ENCODE data around the gene FAM53B. TPM values are rescaled to one million over a fixed set of nuclear protein-coding genes. Genes with fewer than 3 reads are reported as not detected.
"Not testable (repeated sequence)": the region's sequence is repeated elsewhere in the genome, so short reads cannot be mapped to it uniquely, and the experiment has no call there.

The FAM53B gene, protein sequence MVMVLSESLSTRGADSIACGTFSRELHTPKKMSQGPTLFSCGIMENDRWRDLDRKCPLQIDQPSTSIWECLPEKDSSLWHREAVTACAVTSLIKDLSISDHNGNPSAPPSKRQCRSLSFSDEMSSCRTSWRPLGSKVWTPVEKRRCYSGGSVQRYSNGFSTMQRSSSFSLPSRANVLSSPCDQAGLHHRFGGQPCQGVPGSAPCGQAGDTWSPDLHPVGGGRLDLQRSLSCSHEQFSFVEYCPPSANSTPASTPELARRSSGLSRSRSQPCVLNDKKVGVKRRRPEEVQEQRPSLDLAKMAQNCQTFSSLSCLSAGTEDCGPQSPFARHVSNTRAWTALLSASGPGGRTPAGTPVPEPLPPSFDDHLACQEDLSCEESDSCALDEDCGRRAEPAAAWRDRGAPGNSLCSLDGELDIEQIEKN
- total RNA-seq = 38.1 TPM
- long read RNA-seq, full-length matches to known transcripts = 11 of 104 reads
- long read RNA-seq, partial matches to known transcripts = 7 of 104 reads
- long read RNA-seq, other reads (novel, unspliced or antisense) = 86 of 104 reads

- intact Hi-C loops (cut with DNase I) = loop anchor here (2.0 to 5.0 kb wide), 2 partner anchors 97 to 206 kb away; no protein-coding TSS in a partner anchor
- DNase-seq = peak; percentile 92
- ATAC-seq (ENCODE audit: poor library complexity) = peak; percentile 74
Observed at GRCh38 chr10:124744102-124745050, at the start of gene FAM53B. TSS of gene FAM53B (minus strand) at chr10:124744378. CDS start at chr10:124706713, 37,665 bp downstream.

DNA sequence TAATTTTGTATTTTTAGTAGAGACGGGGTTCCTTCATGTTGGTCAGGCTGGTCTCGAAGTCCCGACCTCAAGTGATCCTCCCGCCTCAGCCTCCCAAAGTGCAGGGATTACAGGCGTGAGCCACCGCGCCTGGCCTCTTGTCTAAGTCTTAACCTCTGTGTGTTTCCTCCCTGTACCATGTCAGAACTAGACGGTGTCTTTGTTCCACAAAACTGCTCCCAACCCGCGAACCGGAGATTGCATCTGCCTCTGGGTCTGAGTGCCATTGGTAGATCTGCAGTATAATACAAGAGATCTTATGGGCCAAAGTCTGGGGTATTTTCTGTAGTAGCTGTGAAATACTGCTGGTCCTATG, 48.8 kb upstream of the FAM53B start:
- no peak for ATAC-seq (ENCODE audit: poor library complexity)
- DNase-seq = no peak
- intact Hi-C loops (cut with DNase I) = no loop called here

- DNase-seq (peak; percentile 92), ATAC-seq (ENCODE audit: poor library complexity) (peak; percentile 99)
- intact Hi-C loops (cut with DNase I) = no loop called here
Observed at GRCh38 chr10:124791547-124792348, 47.6 kb upstream of the FAM53B start, which contains the start of gene EEF1AKMT2. TSS of gene EEF1AKMT2 (minus strand) at chr10:124791887. CDS start at chr10:124791833, 54 bp downstream.

GRCh38 chr10:124782900-124783299, 38.7 kb upstream of the FAM53B start:
- intact Hi-C loops (cut with DNase I); DNase-seq; ATAC-seq (ENCODE audit: poor library complexity): not testable (repeated sequence)

DNA sequence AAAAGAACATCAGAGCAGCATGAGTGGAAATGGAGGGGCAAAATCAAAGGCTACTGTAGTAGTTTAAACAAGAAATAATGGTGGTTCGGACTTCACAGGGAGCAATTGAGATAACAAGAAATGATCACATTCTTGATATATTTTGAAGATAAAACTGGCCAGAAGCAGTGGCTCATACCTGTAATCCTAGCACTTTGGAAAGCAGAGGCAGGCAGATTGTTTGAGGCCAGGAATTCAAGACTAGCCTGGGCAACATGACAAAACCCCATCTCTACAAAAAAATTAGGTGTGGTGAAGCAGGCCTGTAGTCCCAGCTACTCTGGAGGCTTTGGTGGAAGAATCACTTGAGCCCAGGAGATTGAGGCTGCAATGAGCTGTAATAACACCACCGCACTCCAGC, 24.6 kb upstream of the FAM53B start:
- no peak for ATAC-seq (ENCODE audit: poor library complexity)
- DNase-seq = no peak
- intact Hi-C loops (cut with DNase I) = no loop called here

DNA sequence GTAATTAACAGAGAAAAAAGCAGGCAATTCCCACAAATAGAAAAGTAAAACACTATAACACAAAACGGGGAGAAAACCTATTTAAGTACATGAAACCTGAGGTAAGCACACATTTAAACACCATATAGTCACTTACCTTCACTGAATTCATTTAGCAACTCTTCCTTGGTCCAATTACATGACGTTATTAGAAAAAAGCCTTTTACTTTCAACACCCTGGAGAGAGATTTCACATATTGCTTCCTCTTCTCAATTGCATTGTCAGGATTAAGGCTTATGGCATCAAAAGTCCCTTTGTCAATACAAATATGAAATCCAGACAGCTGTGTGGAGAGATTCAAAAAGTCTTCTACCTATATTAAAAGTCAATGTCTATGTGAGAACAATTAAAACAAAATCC, 21.1 kb upstream of the FAM53B start:
- DNase-seq (no peak), ATAC-seq (ENCODE audit: poor library complexity) (no peak)
- intact Hi-C loops (cut with DNase I) = no loop called here

DNA sequence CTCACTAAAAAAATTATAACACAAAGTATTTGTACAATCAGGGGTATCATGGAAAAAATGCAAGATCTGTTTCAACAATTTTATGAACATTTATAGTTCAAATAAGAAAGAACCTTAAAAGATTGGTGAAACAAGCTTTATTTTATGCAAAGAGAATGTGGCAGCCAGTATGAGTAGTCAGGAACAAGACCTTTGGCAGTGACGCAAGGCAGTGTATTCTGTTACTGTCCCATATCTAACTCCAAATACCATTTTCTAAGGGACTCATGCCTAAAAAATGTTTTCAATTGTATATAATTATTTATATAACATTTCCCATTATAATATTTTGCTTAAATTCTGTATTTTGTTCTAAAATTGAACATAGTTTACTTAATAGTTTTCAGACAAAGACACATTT, 19.1 kb upstream of the FAM53B start:
- intact Hi-C loops (cut with DNase I) = no loop called here
- no peak for ATAC-seq (ENCODE audit: poor library complexity)
- DNase-seq = no peak

GRCh38 chr10:124762281-124762680, 18.1 kb upstream of the FAM53B start:
- intact Hi-C loops (cut with DNase I) = no loop called here
- ATAC-seq (ENCODE audit: poor library complexity) (no peak), DNase-seq (no peak)

DNA sequence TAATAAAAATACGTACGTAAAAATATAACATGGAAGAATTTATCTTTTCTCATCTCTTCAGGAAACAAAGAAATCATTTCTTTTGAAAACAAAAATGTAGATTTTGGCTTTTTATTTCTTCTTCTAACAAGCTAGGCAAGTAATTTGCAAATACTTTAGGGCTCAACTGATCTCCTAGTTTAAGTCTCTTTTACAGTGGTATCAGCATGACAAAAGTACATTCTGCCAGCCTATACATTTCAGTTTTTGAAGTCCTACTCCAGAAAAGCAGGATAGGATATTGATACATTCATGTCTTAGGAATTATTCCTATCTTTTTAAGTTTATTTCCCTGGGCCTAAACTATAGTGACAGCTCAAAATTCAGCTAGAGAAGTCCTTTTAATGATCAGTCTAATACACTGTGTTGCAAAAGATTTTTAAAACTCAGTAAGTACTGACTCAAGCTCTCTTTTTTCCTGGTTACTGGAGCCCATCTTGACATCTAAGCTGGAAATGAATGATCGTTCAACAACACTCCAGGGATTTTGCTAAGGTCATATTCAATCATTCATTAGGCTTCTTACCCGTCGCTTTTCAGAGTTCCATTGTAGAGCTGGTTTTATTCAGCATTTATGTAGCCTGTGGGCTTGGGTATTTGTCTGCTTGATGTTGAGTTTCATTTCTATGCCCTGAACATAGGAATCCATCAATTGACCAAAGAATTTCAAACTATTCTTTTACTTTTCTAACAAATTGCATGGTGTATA, 12.2 kb upstream of the FAM53B start:
- ATAC-seq (ENCODE audit: poor library complexity) (no peak), DNase-seq (no peak)
- intact Hi-C loops (cut with DNase I) = no loop called here

DNA sequence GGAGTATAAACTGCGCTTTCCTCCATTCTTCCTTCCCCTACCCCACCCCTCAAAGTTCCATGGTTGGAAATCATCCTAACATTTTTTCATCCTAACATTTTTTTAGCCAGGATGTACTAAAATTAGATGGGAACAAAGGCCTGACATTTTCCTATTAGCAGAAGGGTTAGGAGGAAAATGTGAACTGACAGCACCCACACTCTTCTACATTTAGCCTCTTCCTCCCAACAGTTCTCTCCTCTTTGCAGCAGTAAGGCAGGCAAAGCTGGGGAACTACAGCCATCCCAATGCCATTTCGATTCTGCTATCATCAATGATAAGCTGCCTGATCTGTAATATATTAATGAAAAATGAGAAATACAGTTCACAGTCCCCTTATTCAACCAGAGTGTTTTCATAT, 11.4 kb upstream of the FAM53B start:
- no peak for ATAC-seq (ENCODE audit: poor library complexity)
- DNase-seq = no peak
- intact Hi-C loops (cut with DNase I) = no loop called here

DNA sequence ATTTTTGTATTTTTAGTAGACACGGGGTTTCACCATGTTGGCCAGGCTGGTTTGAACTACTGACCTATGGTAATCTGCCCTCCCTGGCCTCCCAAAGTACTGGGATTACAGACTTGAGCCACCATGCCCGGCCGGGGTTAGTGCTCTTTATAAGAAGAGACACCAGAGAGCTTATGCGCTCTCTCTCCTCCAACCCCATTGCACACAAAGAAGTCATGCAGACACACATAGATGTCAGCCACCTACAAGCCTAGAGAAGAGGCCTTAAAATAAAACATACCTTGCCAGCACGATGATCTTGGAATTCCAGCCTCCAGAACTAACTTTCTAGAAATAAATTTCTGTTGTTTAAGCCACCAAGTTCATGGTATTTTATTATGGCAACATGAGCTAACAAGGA, 10.0 kb upstream of the FAM53B start:
- ATAC-seq (ENCODE audit: poor library complexity) = no peak
- intact Hi-C loops (cut with DNase I) = no loop called here
- DNase-seq = no peak

DNA sequence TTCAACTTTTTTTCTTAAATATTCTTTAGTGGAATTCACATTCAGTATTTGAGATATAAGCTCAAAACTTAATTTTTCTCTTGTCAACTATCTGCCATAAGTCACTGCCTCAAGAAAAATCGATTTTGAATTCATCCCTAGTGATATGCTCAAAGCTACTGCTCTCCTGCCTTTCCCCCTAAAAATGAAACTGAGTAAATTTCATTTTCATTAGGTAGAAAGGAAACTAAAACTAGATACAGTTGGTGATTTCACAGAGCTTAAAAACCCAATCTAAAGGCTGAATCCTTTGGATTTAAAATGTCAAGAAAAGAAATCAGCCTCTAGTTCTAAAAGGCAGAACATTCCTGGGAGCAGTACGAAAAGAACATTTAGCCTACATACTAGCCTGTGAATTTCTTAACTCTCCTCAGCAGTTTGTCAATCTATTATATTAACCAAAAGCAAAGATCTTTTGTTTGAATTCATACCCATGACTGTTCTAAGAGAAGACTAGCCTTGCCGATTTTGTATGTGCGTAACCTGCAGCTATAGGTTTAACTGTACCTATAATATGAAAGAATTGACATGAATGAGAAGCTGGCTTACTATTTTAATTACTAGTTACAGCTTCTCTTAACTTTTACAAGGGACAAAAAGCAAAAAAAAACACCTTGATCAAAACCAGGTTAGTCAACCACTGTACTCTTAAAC, 4.9 kb upstream of the FAM53B start:
- intact Hi-C loops (cut with DNase I) = no loop called here
- no peak for ATAC-seq (ENCODE audit: poor library complexity)
- no peak for DNase-seq

- intact Hi-C loops (cut with DNase I) = no loop called here
Observed at GRCh38 chr10:124748166-124748565, 4.0 kb upstream of the FAM53B start.

DNA sequence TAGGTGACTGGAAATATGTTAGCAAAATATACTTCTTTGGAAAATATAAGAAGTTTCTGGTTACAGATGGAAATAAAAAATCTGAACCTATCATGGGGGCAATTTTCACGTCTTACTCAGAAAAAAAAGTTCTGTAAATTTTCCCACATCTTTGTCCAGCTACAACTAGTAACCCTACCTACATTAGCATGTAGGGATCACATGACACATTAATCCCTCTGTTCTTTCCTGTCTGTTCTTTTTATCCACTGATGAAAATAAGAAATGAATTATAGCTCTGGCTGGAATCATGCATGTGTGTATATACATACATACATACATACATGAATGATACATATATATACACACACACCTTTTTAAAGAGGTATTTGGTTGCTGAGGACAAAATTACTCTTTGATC, 3.6 kb upstream of the FAM53B start:
- ATAC-seq (ENCODE audit: poor library complexity) = no peak
- no peak for DNase-seq
- intact Hi-C loops (cut with DNase I) = no loop called here

More at GRCh38 chr10:124748166-124748565, 4.0 kb upstream of the FAM53B start:
- no peak for DNase-seq
- ATAC-seq (ENCODE audit: poor library complexity) = no peak

DNA sequence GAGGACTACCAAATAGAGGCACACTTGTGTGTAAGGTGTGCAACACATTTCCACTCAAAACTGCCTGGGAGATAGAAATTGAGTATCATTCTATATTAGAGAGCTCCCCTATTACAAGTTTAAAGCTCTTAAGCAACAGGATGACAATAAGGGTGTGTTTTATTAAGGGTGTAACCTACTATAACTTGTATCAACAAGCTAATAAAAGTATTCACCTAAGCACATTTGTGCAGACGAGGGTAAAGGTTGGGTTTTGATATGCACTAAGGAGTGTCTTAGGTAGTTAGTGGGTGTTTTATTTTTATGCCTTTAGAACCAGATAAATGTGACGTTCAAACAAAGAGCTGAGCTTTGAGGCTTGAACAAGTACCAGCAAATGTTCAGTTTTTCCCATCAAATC, 2.8 kb upstream of the FAM53B start:
- no peak for DNase-seq
- intact Hi-C loops (cut with DNase I) = no loop called here
- ATAC-seq (ENCODE audit: poor library complexity) = no peak

GRCh38 chr10:124746447-124746846, 2.3 kb upstream of the FAM53B start:
- intact Hi-C loops (cut with DNase I); ATAC-seq (ENCODE audit: poor library complexity); DNase-seq: not testable (repeated sequence)

DNA sequence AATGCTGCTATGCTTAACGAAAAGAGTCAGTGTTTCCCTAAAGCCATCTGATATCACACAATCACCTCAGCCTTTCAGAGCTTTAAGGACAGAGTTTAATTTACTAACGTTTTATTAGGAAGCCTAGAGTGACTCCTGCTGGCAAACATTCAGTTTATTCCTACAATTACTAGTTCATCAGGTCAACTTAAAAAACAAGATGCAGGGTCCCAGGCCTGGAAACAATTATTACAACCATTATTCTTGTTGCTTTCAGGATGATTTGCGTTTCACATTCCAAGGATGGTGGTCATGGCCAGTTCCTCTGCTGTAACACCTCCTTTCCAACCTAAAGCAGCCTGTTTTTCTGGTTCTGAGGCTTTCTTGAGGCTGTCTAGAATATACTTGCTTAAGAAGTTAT, 1.5 kb upstream of the FAM53B start:
- ATAC-seq (ENCODE audit: poor library complexity) (no peak), DNase-seq (no peak)
- intact Hi-C loops (cut with DNase I) = loop anchor here (2.0 kb wide), 1 partner anchor 207 kb away; no protein-coding TSS in a partner anchor

Data from Right ventricle myocardium superior (tissue), 1 donor.